Endothelial cell of umbilical vein (primary cell): ENCODE data around the gene ACER1. TPM values are rescaled to one million over a fixed set of nuclear protein-coding genes. Genes with fewer than 3 reads are reported as not detected.

Experiments
- BruUV-seq: library from RNA; stranded (reverse); fragments of 400-500 nt; replicated peaks from 2 replicates; lab custom pipeline; 2021; lab: Mats Ljungman, UMichigan
- CTCF ChIA-PET: fragments of 300-600, 350-600 bp; sonication (Branson Sonifier 250); formaldehyde crosslinking; loops from one replicate; lab custom pipeline; 2021; ENCODE audit warnings: antibody characterized with exemption, inconsistent platforms; lab: Charles Lee
- POLR2A ChIA-PET: fragments of 300-600, 350-600 bp; sonication (Branson Sonifier 250); formaldehyde crosslinking; loops from one replicate; lab custom pipeline; 2021; ENCODE audit warnings: antibody characterized with exemption, inconsistent platforms; lab: Charles Lee
- DNase-seq: peaks from one replicate; pipeline ENCODE4 v3.0.0-alpha.2; 2011; ENCODE audit warnings: low read depth, low spot score
- FAIRE-seq: peaks from 2 replicates; lab custom pipeline; 2011; peaks lifted over from hg19 to GRCh38; lab: Jason Lieb, UNC
- H2AFZ ChIP-seq: 2 replicates; pipeline ENCODE4 v1.6.0; 2012; ENCODE audit warnings: low read depth, low read length, control low read depth, inconsistent platforms
- H3K27ac ChIP-seq: 2 replicates; pipeline ENCODE4 v1.5.1; 2011; ENCODE audit warnings: low read depth, mild to moderate bottlenecking, control low read depth, low read length, moderate library complexity; ENCODE audit not compliant: insufficient read depth
- H3K27me3 ChIP-seq, 2 experiments: 2 replicates each; pipeline versions ENCODE4 v1.6.0 to v1.6.1; 2011; ENCODE audit warnings: low read length in 2 of 2, mixed read lengths in 1 of 2; ENCODE audit not compliant: control insufficient read depth in 2 of 2, insufficient read depth in 2 of 2
- H3K36me3 ChIP-seq, 2 experiments: 2 replicates in 1 of 2; 3 replicates in 1 of 2; pipeline ENCODE4 v1.5.1; 2011; ENCODE audit warnings: low read length in 2 of 2, mild to moderate bottlenecking in 1 of 2, moderate library complexity in 1 of 2; ENCODE audit not compliant: control insufficient read depth in 2 of 2, insufficient read depth in 2 of 2; ENCODE audit errors: extremely low read depth in 1 of 2
- H3K4me1 ChIP-seq: 3 replicates; pipeline ENCODE4 v1.5.1; 2011; ENCODE audit warnings: mild to moderate bottlenecking, low read length; ENCODE audit not compliant: control insufficient read depth, insufficient read depth; ENCODE audit errors: extremely low read depth
- H3K4me2 ChIP-seq: 2 replicates; pipeline ENCODE4 v1.6.1; 2011; ENCODE audit warnings: low read length, control low read depth, mixed read lengths; ENCODE audit not compliant: insufficient read depth
- H3K4me3 ChIP-seq, 3 experiments: fragments of 200-600 bp in 1 of 3; sonication (generic), shearing (Covaris generic) in 1 of 3; replicated peaks in 1 of 3; 2 replicates each; pipeline ENCODE4 v1.5.1; 2011 to 2016; ENCODE audit warnings: control low read depth in 3 of 3, low read length in 3 of 3, mild to moderate bottlenecking in 2 of 3, inconsistent platforms in 1 of 3, low read depth in 1 of 3, moderate library complexity in 1 of 3; ENCODE audit not compliant: insufficient read depth in 1 of 3
- H3K79me2 ChIP-seq: 2 replicates; pipeline ENCODE4 v1.6.0; 2012; ENCODE audit warnings: low read length, inconsistent platforms; ENCODE audit not compliant: control insufficient read depth, insufficient read depth
- H3K9ac ChIP-seq: replicated peaks from 2 replicates; pipeline ENCODE3; 2011; ENCODE audit warnings: low read length, control low read depth; ENCODE audit not compliant: insufficient read depth; ENCODE audit errors: extremely low read depth
- H3K9me1 ChIP-seq: replicated peaks from 3 replicates; pipeline ENCODE4 v1.6.0; 2011; ENCODE audit warnings: mild to moderate bottlenecking, low read length; ENCODE audit not compliant: control insufficient read depth, insufficient read depth; ENCODE audit errors: extremely low read depth
- H3K9me3 ChIP-seq: replicated peaks from 2 replicates; pipeline ENCODE4 v1.5.1; 2012; ENCODE audit warnings: low read length, inconsistent platforms; ENCODE audit not compliant: control insufficient read depth, insufficient read depth
- H4K20me1 ChIP-seq: replicated peaks from 2 replicates; pipeline ENCODE3; 2011; ENCODE audit warnings: mild to moderate bottlenecking, low read length; ENCODE audit not compliant: control insufficient read depth, insufficient read depth; ENCODE audit errors: extremely low read depth
- CTCF ChIP-seq, 2 donors: IDR thresholded peaks; 1 replicate in 1 of 2; 2 replicates in 1 of 2; pipeline ENCODE4 v1.5.1; 2011; ENCODE audit warnings: low read length in 2 of 2, mild to moderate bottlenecking in 2 of 2, moderate library complexity in 2 of 2, control low read depth in 1 of 2, inconsistent platforms in 1 of 2, low read depth in 1 of 2; ENCODE audit not compliant: insufficient read depth in 1 of 2; ENCODE audit errors: extremely low read depth in 1 of 2
- EZH2 ChIP-seq: IDR thresholded peaks from 2 replicates; pipeline ENCODE4 v1.6.1; 2012; ENCODE audit warnings: borderline replicate concordance, low read depth, mild to moderate bottlenecking, moderate library complexity, low read length, inconsistent platforms; ENCODE audit not compliant: severe bottlenecking
- GATA2 ChIP-seq: IDR thresholded peaks from 2 replicates; pipeline ENCODE4 v1.7.0; 2011; ENCODE audit warnings: low read depth, mild to moderate bottlenecking, moderate library complexity, mixed read lengths, low read length; ENCODE audit not compliant: insufficient read length, insufficient read depth
- MYC ChIP-seq: IDR thresholded peaks from one replicate; pipeline ENCODE4 v1.6.1; 2011; ENCODE audit warnings: mild to moderate bottlenecking, low read depth, low read length
- POLR2AphosphoS5 ChIP-seq: IDR thresholded peaks from 2 replicates; pipeline ENCODE4 v1.6.1; 2012; ENCODE audit warnings: low read depth, mild to moderate bottlenecking, control low read depth, low read length, moderate library complexity; ENCODE audit not compliant: insufficient read depth
- dilution Hi-C: fragments of 300-500 bp; cut with MboI; formaldehyde crosslinking; loops from one replicate; pipeline ENCODE4 v1.15.0; 2019; ENCODE audit warnings: low sequenced_read_pairs; ENCODE audit not compliant: extremely low pct_ligation_motif_present
- intact Hi-C: fragments of 100-400 bp; cut with micrococcal nuclease; formaldehyde crosslinking; loops from one replicate; pipeline ENCODE4 v1.10.0; 2022
- polyA plus RNA-seq, 4 experiments: library from polyadenylated mRNA; depleted of rRNA in 3 of 4; stranded (reverse) in 3 of 4; unstranded in 1 of 4; fragments of >200 nt; gene quantifications; 2 replicates each; pipeline versions ENCODE4 v1.2.1 to v1.2.3, GENCODE V29; 2011 to 2012; ENCODE audit warnings: missing spikeins in 1 of 4
- total RNA-seq: library from RNA; stranded (reverse); gene quantifications from 2 replicates; pipeline ENCODE4 v1.2.3, GENCODE V29; 2021
- TF ChIP-seq, protein P1 (sequence below): IDR thresholded peaks from 2 replicates; pipeline ENCODE4 v1.6.1; 2011; ENCODE audit not compliant: insufficient read depth, insufficient read length

ACER1 gene
- total and polyA plus RNA-seq, 2 donors (not counting 3 experiments of a cell fraction or from before 2014, with no cell fraction given), result 0.04 TPM; not detected in 1

GRCh38 chr19:6276447-6276846, 57.0 kb downstream of the ACER1 start:
- no peaks in the 10 kb centered on the region for H3K9me1 ChIP-seq
- H3K4me2 ChIP-seq, result peak overlapping the region; percentile 26
- no TSS peak for BruUV-seq
- FAIRE-seq (peak; percentile 54), DNase-seq (peak; percentile 58)
- no peak overlapping the region for H2AFZ ChIP-seq
- H3K9ac ChIP-seq, result peak overlapping the region; percentile 15
- H3K4me1 ChIP-seq, result peaks cover 73% of the 10 kb centered on the region
- TF ChIP-seq GATA2, result peak; percentile 40
- TF ChIP-seq POLR2AphosphoS5, result no peak
- H3K79me2 ChIP-seq, result peaks cover 68% of the 10 kb centered on the region
- H3K27me3 ChIP-seq, result no peaks in the 10 kb centered on the region
- CTCF ChIA-PET, result interaction anchor here (1.6 to 2.5 kb wide), 3 partner anchors 9 to 58 kb away, joined by 6 to 19 read pairs (median 10); no protein-coding TSS in a partner anchor
- peak overlapping the region; percentile 58 for H3K27ac ChIP-seq
- H3K4me3 ChIP-seq, result no peak overlapping the region
- no peaks in the 10 kb centered on the region for H3K9me3 ChIP-seq
- POLR2A ChIA-PET, result interaction anchor here (1.1 kb wide), 1 partner anchor 38 kb away, joined by 3 read pairs; no protein-coding TSS in a partner anchor
- intact Hi-C loops, result loop anchor here (1.0 kb wide), 1 partner anchor 38 kb away; no protein-coding TSS in a partner anchor
- H4K20me1 ChIP-seq, result no peaks in the 10 kb centered on the region
- dilution Hi-C loops, result loop anchor here (10.0 kb wide), 1 partner anchor 52 kb away; no protein-coding TSS in a partner anchor
- H3K36me3 ChIP-seq, result no peaks in the 10 kb centered on the region

DNA sequence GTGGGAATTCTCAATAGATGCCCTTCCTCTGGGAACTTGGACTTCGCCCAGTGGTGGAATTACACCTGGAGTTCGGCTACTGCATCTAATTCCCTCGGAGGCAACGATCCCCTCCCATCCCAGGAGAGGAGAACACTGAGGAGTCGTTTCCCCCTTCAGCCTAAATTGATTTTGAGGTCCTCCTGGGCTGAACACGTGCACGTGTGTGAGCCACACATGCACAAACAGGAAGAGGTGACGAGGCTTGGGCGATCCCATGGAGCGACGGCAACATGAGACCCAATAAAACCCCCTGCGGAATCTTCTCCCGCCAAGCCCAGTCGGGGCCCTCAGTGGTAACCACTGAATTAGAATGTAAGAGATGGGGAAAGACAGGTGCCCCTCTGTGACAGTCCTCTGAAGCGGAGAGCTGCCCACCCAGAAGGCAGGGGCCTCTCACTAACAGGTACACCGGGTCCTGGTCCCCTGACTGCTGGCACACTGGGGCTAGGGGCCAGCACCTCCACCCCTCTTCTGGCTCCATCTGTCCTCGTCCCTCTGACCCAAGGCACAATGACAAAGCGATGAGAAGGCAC, 58.2 kb downstream of the ACER1 start:
- TF ChIP-seq GATA2 (no peak), CTCF (IDR thresholded peaks at IDR 0.05; ENCODE audit: extremely low read depth in 1 of 2, insufficient read depth in 1 of 2, low read depth in 1 of 2, low read length in 2 of 2) (no peak), EZH2 (no peak), MYC (no peak)
- TF ChIP-seq, protein P1, sequence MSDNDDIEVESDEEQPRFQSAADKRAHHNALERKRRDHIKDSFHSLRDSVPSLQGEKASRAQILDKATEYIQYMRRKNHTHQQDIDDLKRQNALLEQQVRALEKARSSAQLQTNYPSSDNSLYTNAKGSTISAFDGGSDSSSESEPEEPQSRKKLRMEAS, result no peak
- no TSS peak for BruUV-seq
- H3K27ac ChIP-seq, result peak overlapping the region; percentile 90
- peaks cover 80% of the 10 kb centered on the region for H3K79me2 ChIP-seq
- H3K9me1 ChIP-seq, result no peaks in the 10 kb centered on the region
- no peak overlapping the region for H3K4me3 ChIP-seq
- dilution Hi-C loops, result loop anchor here (10.0 kb wide), 1 partner anchor 50 kb away; no protein-coding TSS in a partner anchor
- H3K27me3 ChIP-seq, result no peaks in the 10 kb centered on the region
- no peak for DNase-seq
- no peak overlapping the region for H3K4me2 ChIP-seq
- H4K20me1 ChIP-seq, result no peaks in the 10 kb centered on the region
- H2AFZ ChIP-seq, result no peak overlapping the region
- H3K4me1 ChIP-seq, result peaks cover 80% of the 10 kb centered on the region
- intact Hi-C loops, result no loop called here
- ChIA-PET CTCF (interaction anchor here (2.5 kb wide), 1 partner anchor 57 kb away, joined by 19 read pairs; no protein-coding TSS in a partner anchor), POLR2A (no interaction called here)
- FAIRE-seq, result no peak
- H3K9ac ChIP-seq, result no peak overlapping the region
- H3K36me3 ChIP-seq, result peaks cover 0 to 2% of the 10 kb centered on the region in 2 experiments
- H3K9me3 ChIP-seq, result no peaks in the 10 kb centered on the region
